ENCODE results near the gene NFATC2.
A peak's percentile ranks its signal among the peaks of the same experiment; 100 is the strongest.

Gene NFATC2

DNA sequence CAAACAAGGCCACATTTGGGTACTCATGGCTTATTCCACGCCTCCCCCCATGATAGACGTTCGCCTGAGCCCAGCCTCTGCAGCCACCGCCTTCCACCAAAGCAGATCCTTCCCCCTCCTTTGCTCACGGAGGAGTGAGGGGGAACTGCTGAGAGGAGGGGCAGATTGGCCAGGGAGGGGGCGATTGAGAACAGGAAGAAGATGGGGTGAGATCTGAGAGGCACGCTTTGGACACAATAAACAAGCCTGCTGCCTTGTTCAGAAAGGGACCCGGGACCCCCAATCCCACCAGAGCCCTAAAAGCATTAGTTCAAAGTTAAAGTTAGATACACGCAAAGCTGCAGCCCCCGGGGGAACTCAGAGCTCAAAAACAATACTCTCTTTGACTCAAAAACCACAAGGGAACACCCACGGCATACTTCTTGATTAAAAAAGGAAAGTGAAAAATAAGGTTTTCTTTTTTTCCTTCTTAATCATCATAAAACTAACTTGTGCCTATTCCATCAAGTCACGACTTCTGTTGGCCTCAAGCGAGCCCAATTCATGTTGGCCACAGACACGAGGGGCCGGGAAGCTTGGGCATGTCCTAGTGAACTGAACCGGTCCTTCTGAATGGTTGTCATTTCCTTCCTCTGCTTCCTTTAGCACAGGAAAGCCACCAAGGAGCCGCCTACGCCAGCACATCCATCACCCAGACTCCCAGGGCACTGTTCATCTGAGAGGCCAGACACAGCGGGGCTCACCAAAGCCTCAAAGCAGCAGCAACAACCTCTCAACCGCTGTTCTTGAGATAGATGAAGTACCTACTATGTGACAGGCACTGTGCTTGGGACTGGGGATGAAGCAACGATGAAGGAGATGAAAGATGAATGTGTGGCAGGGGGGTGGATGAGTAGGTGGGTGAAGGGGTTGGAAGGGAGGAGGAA, 44.7 kb downstream of the NFATC2 start:
- H3K4me3 ChIP-seq (replicated peaks in 1 of 2; ENCODE audit: low read depth in 2 of 2, low read length in 2 of 2), result no peak overlapping the region
- no peak for TF ChIP-seq CTCF (IDR thresholded peaks at IDR 0.05; ENCODE audit: low read depth, low read length)
- peak; percentile 28 to 29 for DNase-seq (ENCODE audit: low read depth in 2 of 2)

DNA sequence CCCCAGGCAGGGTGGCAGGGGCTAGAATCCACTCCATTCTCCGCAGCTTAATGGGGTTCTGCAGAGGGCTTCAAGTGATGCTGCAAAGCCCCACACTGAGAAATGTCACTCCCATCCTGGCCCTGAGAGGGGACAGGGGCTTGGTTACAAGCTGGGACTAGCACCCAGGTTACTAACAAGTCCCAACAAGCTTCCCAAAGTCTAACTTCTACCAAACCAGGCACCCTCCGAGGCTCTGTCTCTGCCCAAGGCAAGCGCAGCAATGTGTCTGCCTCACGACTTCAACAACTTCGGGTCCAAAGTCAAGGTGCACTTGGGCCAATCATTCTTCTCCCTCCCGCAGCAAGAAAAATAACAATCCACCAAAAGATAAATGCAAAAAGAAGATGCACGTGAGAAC, 45.6 kb downstream of the NFATC2 start:
- TF ChIP-seq CTCF (IDR thresholded peaks at IDR 0.05; ENCODE audit: low read depth, low read length), result no peak
- no peak for DNase-seq (ENCODE audit: low read depth in 2 of 2)

DNA sequence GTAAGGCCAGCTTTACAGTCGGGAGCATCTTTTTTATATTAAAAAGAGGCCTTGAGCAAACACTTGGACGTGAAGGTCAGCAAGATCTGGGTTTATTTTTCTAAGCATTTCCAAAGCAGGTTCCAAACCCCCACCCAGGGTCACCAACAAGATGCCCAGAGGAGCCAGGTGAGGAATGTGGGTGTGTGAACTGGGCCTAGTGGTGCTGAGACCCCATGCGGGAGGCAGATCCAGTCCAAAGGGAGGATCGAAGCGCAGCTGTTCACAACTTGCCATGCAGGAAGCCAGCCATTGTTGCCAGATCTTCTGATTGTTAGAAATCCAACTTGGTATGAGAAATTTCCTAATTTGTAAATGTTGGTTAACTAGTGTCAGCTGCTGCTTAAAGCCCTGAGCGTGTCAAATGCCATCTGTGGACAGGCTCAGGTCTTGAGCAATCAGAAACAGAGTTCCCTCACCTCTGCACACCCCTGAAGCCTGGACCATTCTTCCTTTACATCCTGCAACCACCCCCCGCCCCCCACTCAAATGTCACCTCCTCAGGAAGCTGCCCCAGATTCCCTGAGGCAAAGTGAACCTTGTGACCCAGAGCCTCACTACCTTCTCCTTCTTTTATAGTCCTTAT, 46.5 kb downstream of the NFATC2 start:
- no peak for TF ChIP-seq CTCF (IDR thresholded peaks at IDR 0.05; ENCODE audit: low read depth, low read length)
- no peak overlapping the region for H3K4me3 ChIP-seq (replicated peaks in 1 of 2; ENCODE audit: low read depth in 2 of 2, low read length in 2 of 2)
- DNase-seq (ENCODE audit: low read depth in 2 of 2), result no peak

More for the DNA sequence above, 45.6 kb downstream of the NFATC2 start:
- no peak overlapping the region for H3K4me3 ChIP-seq (replicated peaks in 1 of 2; ENCODE audit: low read depth in 2 of 2, low read length in 2 of 2)

- DNase-seq (ENCODE audit: low read depth in 2 of 2), result no peak
- no peak overlapping the region for H3K4me3 ChIP-seq (replicated peaks in 1 of 2; ENCODE audit: low read depth in 2 of 2, low read length in 2 of 2)
- TF ChIP-seq CTCF (IDR thresholded peaks at IDR 0.05; ENCODE audit: low read depth, low read length), result no peak
Measured at GRCh38 chr20:51495291-51495690, 47.2 kb downstream of the NFATC2 start.

DNA sequence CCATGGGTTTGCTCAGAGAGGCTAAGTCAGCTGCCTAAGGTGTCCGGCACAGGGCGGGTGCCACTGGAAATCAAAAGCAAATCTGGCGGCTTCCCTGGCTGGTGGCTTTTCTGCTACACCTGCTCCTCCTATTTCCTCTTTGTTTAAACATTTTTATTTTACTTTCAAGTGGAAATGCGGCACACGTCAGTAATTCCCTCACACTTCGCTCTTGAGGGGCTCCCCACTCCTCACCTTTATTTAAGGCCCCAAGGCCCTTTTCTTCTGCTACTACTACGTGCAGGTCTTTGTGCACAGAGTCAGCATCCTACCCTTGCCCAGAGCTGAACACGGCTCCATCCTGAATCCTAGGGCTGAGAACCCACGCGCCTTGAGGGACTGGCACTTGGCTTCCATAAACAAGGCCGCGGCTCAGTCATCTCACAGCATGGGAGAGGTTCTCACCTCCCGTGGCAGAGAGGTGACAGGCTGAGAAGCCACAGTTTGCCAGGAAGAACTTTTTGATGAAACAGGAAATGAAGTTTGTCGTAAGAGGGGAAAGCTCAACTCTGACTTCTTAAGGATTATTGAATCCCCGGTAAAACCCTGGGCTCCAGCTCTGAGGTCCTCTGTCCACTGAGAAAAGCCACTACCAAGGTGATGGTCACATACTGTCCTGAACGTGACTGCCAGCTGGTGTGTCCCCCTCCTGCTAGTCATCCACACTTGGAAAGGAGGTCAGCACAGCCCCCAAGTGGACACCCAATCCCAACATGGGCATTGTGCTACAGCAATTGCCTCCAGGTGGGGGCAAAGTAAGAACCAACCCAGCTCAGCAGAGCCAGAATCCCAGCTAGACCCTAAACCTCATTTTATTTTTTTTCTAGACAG, 48.0 kb downstream of the NFATC2 start:
- no peak for TF ChIP-seq CTCF (IDR thresholded peaks at IDR 0.05; ENCODE audit: low read depth, low read length)
- no peak overlapping the region for H3K4me3 ChIP-seq (replicated peaks in 1 of 2; ENCODE audit: low read depth in 2 of 2, low read length in 2 of 2)
- no peak for DNase-seq (ENCODE audit: low read depth in 2 of 2)

DNA sequence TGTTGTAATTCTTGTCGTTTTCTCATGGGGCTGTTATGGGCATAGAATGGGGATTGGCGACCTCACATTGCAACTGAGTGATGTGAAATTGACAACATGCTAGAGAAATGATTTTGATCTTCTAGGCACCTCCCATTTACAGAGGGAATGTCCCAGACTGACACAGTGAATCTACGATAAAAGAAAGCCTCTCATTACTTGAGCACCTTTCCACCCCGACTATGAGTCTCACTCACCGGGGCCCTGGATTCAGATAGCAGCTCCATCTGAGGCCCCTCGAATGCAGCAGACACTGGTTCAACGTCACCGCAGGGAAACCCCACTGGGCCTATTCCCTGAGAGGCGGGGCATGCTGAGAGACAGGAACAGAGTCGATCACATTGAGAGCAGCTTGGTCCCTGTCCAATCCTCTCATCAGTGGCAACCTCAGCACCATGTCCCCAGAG, 49.1 kb downstream of the NFATC2 start:
- no peak for TF ChIP-seq CTCF (IDR thresholded peaks at IDR 0.05; ENCODE audit: low read depth, low read length)
- DNase-seq (ENCODE audit: low read depth in 2 of 2), result no peak
- no peak overlapping the region for H3K4me3 ChIP-seq (replicated peaks in 1 of 2; ENCODE audit: low read depth in 2 of 2, low read length in 2 of 2)

Measured in cardiac fibroblast (primary cell).